Activated naive CD8-positive, alpha-beta T cell treated with anti-CD3 and anti-CD28 coated beads for 36 hours (primary cell): Measurements from ENCODE around the gene HSH2D. TPM values are rescaled to one million over a fixed set of nuclear protein-coding genes. Genes with fewer than 3 reads are reported as not detected.

ENCODE experiments used
- DNase-seq: peaks from one replicate; pipeline ENCODE4 v3.0.0; 2021
- H3K27ac Mint-ChIP-seq: one replicate; pipeline ENCODE4 v1.8.0; 2022; ENCODE audit warnings: mild to moderate bottlenecking, moderate library complexity, mixed read lengths
- H3K27me3 Mint-ChIP-seq: one replicate; pipeline ENCODE4 v1.8.0; 2022; ENCODE audit warnings: mild to moderate bottlenecking, mixed read lengths
- H3K36me3 Mint-ChIP-seq: one replicate; pipeline ENCODE4 v1.8.0; 2021; ENCODE audit warnings: mild to moderate bottlenecking, mixed read lengths
- H3K4me1 Mint-ChIP-seq: one replicate; pipeline ENCODE4 v1.8.0; 2021; ENCODE audit warnings: mixed read lengths
- H3K4me3 Mint-ChIP-seq: one replicate; pipeline ENCODE4 v1.8.0; 2022; ENCODE audit warnings: mild to moderate bottlenecking, moderate library complexity, mixed read lengths
- H3K9me3 Mint-ChIP-seq: one replicate; pipeline ENCODE4 v1.8.0; 2022; ENCODE audit warnings: mixed read lengths
- total RNA-seq, 2 experiments: library from RNA; stranded (reverse); gene quantifications; one replicate each; pipeline ENCODE4 v1.2.3, GENCODE V29; 2021

HSH2D gene
- total RNA-seq, 2 experiments from 2014 or later = 29.6 to 29.8 TPM

DNA sequence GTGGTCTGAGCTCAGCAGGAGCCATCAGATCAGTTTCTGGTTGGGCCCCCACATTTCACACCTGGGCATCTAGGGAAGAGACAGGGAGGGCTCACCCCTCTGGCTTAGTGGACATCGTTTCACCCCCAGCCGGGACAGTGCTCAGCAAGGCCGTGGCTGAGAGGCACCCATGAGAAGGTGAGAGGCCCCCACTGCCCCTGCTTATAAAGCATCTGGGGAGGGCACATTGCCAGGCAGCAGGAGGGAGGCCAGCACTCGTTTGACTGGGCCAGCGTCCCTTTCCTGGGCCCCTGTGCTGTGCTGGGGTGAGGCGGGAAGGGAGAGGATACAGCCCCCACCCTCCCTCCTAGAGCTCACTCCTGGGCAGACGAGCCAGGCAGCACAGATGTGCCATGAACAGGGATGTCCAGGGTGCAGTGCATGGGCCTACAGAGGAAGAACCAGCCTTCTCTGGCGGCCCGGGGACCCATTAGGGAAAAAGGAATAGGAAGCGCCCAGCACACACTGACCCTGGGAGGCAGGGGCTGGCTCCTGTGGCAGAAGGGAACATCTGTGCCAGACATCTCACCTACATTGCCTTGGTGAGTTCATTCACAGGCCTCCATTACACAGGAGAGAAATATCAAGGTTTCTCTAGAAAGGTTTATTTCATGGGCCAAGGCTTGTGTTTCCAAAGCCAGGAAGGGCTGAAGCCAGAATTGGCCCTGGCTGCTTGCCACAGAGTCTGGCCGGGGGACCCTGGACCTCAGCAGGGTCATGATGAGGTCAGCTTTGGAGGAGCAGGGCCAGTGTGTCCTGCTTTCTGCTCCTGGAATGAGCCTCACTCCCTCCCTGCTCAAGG lies 61.9 kb downstream of the HSH2D start:
- H3K4me3 Mint-ChIP-seq = no peak overlapping the region

DNA sequence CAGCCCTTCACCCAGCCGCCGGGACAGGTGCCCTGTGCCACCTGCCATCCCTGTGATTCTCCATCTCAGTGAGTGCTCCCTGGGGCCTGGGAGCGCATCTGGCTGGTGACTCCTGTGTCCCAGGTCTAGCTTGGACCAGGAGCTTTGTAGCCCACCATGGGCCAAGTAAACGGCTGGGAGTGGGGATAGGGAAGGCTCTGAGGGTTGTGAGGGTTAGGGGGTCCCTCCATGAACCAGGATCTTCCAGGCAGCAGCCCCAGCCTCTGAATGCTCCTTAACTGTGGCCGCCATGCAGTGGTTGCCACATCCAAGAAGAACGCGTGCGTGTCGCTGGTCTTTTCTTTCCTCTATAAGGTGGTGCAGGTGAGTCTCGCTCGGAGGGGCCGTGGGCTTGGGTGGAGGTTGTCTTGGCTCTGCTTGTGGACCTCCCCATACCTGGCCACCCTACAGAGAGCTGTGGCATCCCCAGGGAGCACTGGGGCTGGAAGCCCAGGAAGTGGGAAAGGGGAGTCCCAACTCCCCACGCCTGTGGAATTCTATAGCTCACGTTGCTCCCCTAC lies 62.6 kb downstream of the HSH2D start:
- H3K9me3 Mint-ChIP-seq = no peaks in the 10 kb centered on the region

More for the DNA sequence above, 61.9 kb downstream of the HSH2D start:
- peaks cover 64% of the 10 kb centered on the region for H3K4me1 Mint-ChIP-seq
- H3K27ac Mint-ChIP-seq = no peak overlapping the region
- no peaks in the 10 kb centered on the region for H3K9me3 Mint-ChIP-seq
- H3K27me3 Mint-ChIP-seq = no peaks in the 10 kb centered on the region
- H3K36me3 Mint-ChIP-seq = peaks cover 65% of the 10 kb centered on the region
- DNase-seq = no peak

DNA sequence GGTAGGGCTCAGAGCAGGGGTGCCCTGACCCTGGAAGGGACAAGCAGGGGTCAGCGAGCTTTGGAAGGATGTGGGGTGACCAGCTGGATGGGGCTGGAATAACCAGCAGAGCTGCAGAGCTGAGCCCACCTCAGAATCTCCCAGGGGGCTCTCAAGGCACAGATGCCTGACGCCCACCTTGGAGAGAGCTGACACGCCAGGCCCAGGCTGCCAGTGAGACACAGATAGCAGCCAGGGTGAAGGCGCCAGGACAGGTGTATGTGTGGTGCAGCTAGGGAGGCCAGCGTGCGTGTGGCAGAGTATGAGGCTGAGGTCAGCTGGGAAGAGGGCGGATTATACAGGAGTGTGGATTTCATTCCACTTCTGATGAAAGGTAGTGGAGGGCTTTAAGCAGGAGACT lies 63.2 kb downstream of the HSH2D start:
- Mint-ChIP-seq H3K4me3 (no peak overlapping the region), H3K4me1 (peaks cover 60% of the 10 kb centered on the region), H3K36me3 (peaks cover 69% of the 10 kb centered on the region), H3K27me3 (no peaks in the 10 kb centered on the region), H3K9me3 (peaks cover 1% of the 10 kb centered on the region), H3K27ac (peak overlapping the region; percentile 70)
- DNase-seq = no peak

More for the DNA sequence above, 62.6 kb downstream of the HSH2D start:
- Mint-ChIP-seq H3K27me3 (no peaks in the 10 kb centered on the region), H3K4me1 (peaks cover 61% of the 10 kb centered on the region), H3K27ac (no peak overlapping the region), H3K4me3 (peak overlapping the region; percentile 22), H3K36me3 (peaks cover 66% of the 10 kb centered on the region)
- DNase-seq = no peak

DNA sequence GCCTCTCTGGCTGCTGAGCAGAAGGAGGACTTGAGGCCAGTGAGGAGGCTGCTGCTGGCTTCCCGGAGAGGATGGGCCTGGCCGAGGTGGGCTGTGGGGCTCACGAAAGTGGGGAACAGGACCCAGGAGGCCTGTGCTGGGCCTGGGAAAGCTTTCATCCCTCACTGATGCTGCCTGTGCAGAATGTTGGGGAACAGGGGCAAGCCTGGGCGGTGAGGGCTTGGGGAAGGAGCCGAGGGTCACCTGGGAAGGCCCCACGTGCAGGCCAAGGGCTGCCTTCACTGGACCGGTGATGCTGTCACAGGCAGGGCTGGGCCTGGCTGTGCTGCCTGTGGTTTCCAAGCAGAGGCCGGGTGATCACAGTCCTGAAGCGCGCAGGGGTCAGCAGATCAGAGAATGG lies 63.6 kb downstream of the HSH2D start:
- peak overlapping the region; percentile 59 for H3K4me3 Mint-ChIP-seq
- peaks cover 61% of the 10 kb centered on the region for H3K4me1 Mint-ChIP-seq
- H3K27ac Mint-ChIP-seq = peak overlapping the region; percentile 70
- peaks cover 5% of the 10 kb centered on the region for H3K9me3 Mint-ChIP-seq
- DNase-seq = no peak
- H3K36me3 Mint-ChIP-seq = peaks cover 71% of the 10 kb centered on the region
- H3K27me3 Mint-ChIP-seq = no peaks in the 10 kb centered on the region

DNA sequence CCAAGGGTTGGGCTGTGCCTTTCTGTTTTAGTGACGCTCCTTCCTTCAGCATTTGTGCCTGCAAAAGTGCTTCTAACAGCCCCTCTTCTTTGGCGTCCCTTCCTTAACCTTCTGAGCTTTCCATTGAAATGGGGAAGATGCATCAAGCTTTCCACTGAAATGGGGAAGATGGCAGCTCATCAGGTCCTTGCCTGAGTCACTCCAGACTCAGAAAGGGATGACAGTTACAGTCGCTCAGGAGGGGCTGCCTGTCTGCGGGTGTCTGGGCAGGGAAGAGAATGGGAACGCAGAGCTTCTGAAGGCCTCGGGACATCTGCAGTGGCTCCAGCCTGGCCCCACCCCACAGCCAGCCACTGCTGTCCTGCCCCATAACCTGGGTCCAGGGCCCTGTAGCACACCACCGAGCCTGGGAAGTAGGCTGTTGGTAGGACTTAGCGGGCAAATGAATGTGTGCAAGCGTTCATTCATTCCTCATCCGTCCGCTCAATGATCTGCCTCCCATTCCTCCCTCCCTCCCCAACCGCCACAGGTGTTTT lies 64.1 kb downstream of the HSH2D start:
- peaks cover 10% of the 10 kb centered on the region for H3K9me3 Mint-ChIP-seq
- peak overlapping the region; percentile 59 for H3K4me3 Mint-ChIP-seq
- no peaks in the 10 kb centered on the region for H3K27me3 Mint-ChIP-seq
- DNase-seq = peak; percentile 21
- peak overlapping the region; percentile 70 for H3K27ac Mint-ChIP-seq
- H3K4me1 Mint-ChIP-seq = peaks cover 61% of the 10 kb centered on the region
- H3K36me3 Mint-ChIP-seq = peaks cover 73% of the 10 kb centered on the region

Other genes with a start within 250 kb of the HSH2D start
- under 1 TPM in 1 of 2 experiments, not detected in 1; 0.14 TPM for gene CYP4F2, start 245.6 kb upstream of the HSH2D start, total RNA-seq
- gene CYP4F11, start 209.2 kb upstream of the HSH2D start, total RNA-seq = not detected
- gene OR10H4, start 194.7 kb upstream of the HSH2D start, total RNA-seq = not detected
- 100 to 1,000 TPM; 203 to 204 TPM for gene TPM4, start 67.2 kb upstream of the HSH2D start, total RNA-seq
- gene RAB8A, start 31.8 kb upstream of the HSH2D start, total RNA-seq = 100 to 1,000 TPM; 168 to 169 TPM
- gene CIB3, start 29.8 kb downstream of the HSH2D start, total RNA-seq = not detected
- 10 to 100 TPM; 65.0 to 66.3 TPM for gene FAM32A, start 41.7 kb downstream of the HSH2D start, total RNA-seq
- 10 to 100 TPM; 90.7 to 97.2 TPM for gene AP1M1, start 54.2 kb downstream of the HSH2D start, total RNA-seq
- gene KLF2, start 181.1 kb downstream of the HSH2D start, total RNA-seq = under 1 TPM; 0.18 to 0.23 TPM